Measurements from ENCODE around the gene TMEM273. TPM values are rescaled to one million over a fixed set of nuclear protein-coding genes. Genes with fewer than 3 reads are reported as not detected.

The TMEM273 gene
- total RNA-seq = 10 to 100 TPM; 18.6 to 37.9 (median 28.8) TPM

DNA sequence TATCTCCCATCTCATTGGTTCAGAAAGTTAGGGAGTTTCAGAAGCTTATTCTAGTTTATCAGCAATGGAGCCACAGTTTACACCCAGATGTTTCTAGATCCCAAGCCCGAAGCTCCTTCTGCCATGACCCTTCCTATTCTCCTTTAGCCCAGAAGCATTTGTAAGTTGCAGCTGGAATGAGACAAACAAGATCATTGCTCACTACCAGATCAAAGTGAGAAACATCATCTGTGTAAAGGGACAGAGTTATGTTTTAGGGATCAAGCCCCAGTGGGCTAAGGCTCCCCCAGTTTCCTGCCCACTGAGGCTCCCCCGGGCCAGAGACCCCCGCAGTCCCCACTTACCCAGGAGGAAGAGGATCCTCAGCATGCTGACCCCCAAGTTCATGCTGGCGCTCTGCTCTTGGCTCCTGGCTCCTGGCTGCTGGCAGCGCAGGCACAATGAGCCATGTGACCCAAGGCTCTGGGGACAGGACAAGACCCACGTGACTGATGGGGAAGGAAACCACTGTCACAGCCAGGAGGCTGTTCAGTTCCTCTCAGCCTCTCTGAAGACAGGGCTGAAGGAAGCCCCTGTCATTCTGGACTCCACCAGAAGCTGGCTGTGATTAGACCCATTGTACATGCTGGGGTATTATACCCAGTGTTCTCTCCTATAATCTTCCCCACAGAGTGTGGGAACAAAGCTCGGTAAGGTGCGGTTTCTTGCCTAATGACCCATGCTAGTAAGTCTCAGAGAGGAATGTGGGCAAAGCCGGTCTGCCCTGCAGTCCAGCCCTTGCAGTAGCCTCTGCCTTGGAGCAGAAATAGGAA, at the start of gene TMEM273:
TSS of gene TMEM273 (minus strand) at position 442 of the 812 bp plus-strand sequence. CDS start at position 387, 55 bp downstream.
- peak; percentile 42 to 66 for DNase-seq (ENCODE audit: low spot score in 2 of 2)
- Histone ChIP-seq H3K27ac (peak within 1 kb of the TSS; percentile 25 to 75 (median 66)), H3K4me1 (peaks cover 0 to 19% (median 13%) of the 10 kb centered on the region in 4 donors), H3K4me3 (peak within 1 kb of the TSS; percentile 6 to 41 (median 14)), H3K9me3 (no peaks in the 10 kb centered on the region), H3K27me3 (no peaks in the 10 kb centered on the region), H3K36me3 (no peaks in the 10 kb centered on the region)
- 35 to 48% methylated on average over 8 to 9 of the region's 9 CpGs for WGBS, 2 donors
- TF ChIP-seq CTCF (IDR thresholded peaks at IDR 0.05) = no peak
- TF ChIP-seq POLR2A (IDR thresholded peaks at IDR 0.05) = peak in 1 of 2 donors; percentile 39
- peak in 1 of 2 donors; percentile 84 for TF ChIP-seq EP300 (IDR thresholded peaks at IDR 0.05)

DNA sequence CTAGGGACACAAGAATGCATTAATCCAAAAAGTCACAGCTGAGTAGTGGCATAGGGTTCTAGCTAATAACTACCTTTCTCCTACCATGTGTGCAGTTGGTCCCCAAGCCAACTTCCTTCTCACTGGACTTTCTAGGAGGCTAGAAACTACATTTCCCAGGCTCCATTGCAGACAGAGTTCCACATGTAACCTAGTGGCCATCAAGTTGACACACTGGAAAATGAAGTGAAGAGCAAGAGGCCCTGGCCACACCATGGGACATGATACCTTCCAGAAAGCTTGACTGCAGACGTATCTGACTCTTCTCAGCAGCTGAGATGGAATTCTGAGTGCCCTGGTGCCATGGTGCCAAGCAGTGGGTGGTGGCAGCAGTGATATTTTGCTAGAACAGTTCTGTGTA, 49.8 kb upstream of the TMEM273 start:
- no peaks in the 10 kb centered on the region for H3K27me3 ChIP-seq
- no peak for TF ChIP-seq EP300 (IDR thresholded peaks at IDR 0.05)
- no peak for TF ChIP-seq POLR2A (IDR thresholded peaks at IDR 0.05)
- TF ChIP-seq CTCF (IDR thresholded peaks at IDR 0.05) = no peak
- WGBS, 2 donors = 82 to 83% methylated on average over 1 of the region's 1 CpG
- H3K36me3 ChIP-seq = no peaks in the 10 kb centered on the region
- no peak overlapping the region for H3K4me3 ChIP-seq
- DNase-seq (ENCODE audit: low spot score in 2 of 2) = no peak
- H3K27ac ChIP-seq = no peak overlapping the region
- no peaks in the 10 kb centered on the region for H3K9me3 ChIP-seq
- H3K4me1 ChIP-seq = peaks cover 0 to 4% (median 0%) of the 10 kb centered on the region in 4 donors

DNA sequence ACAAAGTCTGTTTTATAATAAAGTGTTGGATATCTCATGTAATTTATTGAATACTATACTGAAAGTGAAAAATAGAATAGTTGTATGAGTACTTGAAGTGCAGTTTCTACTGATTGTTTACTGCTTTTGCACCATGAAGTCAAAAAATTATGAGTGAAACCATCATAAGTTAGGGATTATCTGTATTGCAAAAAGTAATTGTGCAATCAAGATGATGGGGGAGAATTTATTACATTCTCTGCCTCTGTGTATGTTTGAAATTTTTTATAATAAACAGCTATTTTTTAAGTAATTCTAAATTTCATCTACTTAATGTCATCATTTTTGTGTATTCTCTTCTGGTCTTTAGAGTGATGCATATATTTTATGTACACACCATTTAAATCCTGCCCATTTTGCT, 47.2 kb upstream of the TMEM273 start:
- H3K4me3 ChIP-seq = no peak overlapping the region
- DNase-seq (ENCODE audit: low spot score in 2 of 2) = no peak
- no peak overlapping the region for H3K27ac ChIP-seq
- H3K36me3 ChIP-seq = no peaks in the 10 kb centered on the region
- H3K4me1 ChIP-seq = no peaks in the 10 kb centered on the region
- TF ChIP-seq EP300 (IDR thresholded peaks at IDR 0.05) = no peak
- no peak for TF ChIP-seq POLR2A (IDR thresholded peaks at IDR 0.05)
- no peak for TF ChIP-seq CTCF (IDR thresholded peaks at IDR 0.05)
- no peaks in the 10 kb centered on the region for H3K9me3 ChIP-seq
- no peaks in the 10 kb centered on the region for H3K27me3 ChIP-seq

DNA sequence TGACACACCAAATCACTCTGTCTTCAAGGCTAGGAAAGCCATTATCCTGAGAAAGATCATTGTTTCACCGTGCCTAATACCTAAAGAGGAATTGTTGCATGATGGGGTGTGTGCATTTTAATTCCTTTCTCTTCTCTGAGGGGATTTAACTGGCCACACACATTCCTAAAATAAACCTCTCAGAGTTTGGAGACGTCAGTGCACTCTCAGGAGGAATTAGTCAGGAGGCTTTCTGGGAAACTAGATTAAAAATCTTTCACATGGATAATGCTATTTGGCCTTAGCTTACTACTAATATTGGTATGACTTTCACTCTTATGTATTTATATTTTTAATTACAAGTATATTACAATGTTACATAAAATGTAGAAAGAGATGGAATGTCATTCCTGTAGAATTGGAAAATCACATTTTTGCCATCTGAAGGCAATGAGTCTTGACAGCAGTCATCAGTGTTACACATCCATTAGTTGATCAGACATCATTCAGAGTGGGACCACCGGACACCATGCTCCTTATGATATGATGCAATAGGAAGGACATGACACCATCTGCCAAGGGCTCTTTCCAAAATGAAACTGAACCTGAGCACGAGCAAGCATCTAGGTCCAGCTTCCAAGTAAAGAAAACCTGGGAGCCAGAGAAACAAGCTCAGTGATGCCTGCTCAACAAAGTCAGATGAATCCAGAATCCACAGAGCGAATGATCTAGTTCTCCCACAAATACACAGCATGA, 43.1 kb upstream of the TMEM273 start:
- Histone ChIP-seq H3K4me1 (no peaks in the 10 kb centered on the region), H3K27me3 (no peaks in the 10 kb centered on the region), H3K9me3 (no peaks in the 10 kb centered on the region), H3K36me3 (no peaks in the 10 kb centered on the region), H3K4me3 (no peak overlapping the region), H3K27ac (no peak overlapping the region)
- no peak for DNase-seq (ENCODE audit: low spot score in 2 of 2)
- no peak for TF ChIP-seq POLR2A (IDR thresholded peaks at IDR 0.05)
- no peak for TF ChIP-seq EP300 (IDR thresholded peaks at IDR 0.05)
- TF ChIP-seq CTCF (IDR thresholded peaks at IDR 0.05) = no peak
- 52 to 59% methylated on average over 5 of the region's 5 CpGs for WGBS, 2 donors

DNA sequence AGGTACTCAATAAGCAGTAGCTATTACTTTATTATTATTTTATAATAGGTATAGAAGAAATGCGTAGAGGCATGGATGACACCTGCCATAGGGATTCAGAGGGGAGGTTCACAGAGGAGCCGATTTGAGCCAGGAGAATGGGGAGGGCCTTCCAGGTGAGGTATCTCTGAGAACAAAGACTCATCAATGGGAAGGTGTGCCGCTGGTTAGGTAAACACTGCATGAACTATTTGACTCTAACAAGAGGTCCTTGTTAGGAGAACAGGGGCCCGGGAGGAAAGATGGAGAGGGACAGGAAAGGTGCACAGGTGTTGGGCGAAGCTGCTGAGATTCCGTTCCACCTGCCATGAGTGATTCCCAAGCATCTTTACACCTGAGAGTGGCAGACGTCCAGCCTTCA, 41.8 kb upstream of the TMEM273 start:
- Histone ChIP-seq H3K36me3 (no peaks in the 10 kb centered on the region), H3K9me3 (no peaks in the 10 kb centered on the region), H3K4me1 (no peaks in the 10 kb centered on the region), H3K4me3 (no peak overlapping the region), H3K27ac (no peak overlapping the region), H3K27me3 (no peaks in the 10 kb centered on the region)
- 79 to 84% methylated on average over 7 of the region's 7 CpGs for WGBS, 2 donors
- TF ChIP-seq CTCF (IDR thresholded peaks at IDR 0.05) (no peak), EP300 (IDR thresholded peaks at IDR 0.05) (no peak), POLR2A (IDR thresholded peaks at IDR 0.05) (no peak)
- no peak for DNase-seq (ENCODE audit: low spot score in 2 of 2)

Measured in tibial nerve (tissue), 4 donors.